ENCODE data around the gene SLC2A13. TPM values are rescaled to one million over a fixed set of nuclear protein-coding genes. Genes with fewer than 3 reads are reported as not detected.

SLC2A13 gene
- total RNA-seq, 4 donors from 2014 or later = 9.2 to 15.2 (median 13.9) TPM

GRCh38 chr12:40010899-40011774 lies 94.7 kb downstream of the SLC2A13 start:
- DNase-seq (ENCODE audit: low spot score in 2 of 2) = peak in 1 of 2 donors; percentile 62
- intact Hi-C loops (cut with DNase I; ENCODE audit: low total_unique reads) = loop anchor here (10.0 kb wide), 1 partner anchor 94 kb away; the partner anchor contains the start of gene SLC2A13
- 64 to 72% methylated on average over 11 of the region's 11 CpGs for WGBS, 2 donors
- peak in 1 of 3 donors; percentile 19 for TF ChIP-seq CTCF (IDR thresholded peaks at IDR 0.05)
- no peak for TF ChIP-seq POLR2A (IDR thresholded peaks at IDR 0.05)
- no peak overlapping the region for H3K4me3 ChIP-seq (ENCODE audit: low read depth, poor library complexity, severe bottlenecking)

- TF ChIP-seq POLR2A (IDR thresholded peaks at IDR 0.05) = no peak
- intact Hi-C loops (cut with DNase I; ENCODE audit: low total_unique reads) = no loop called here
- WGBS, 2 donors = 66 to 69% methylated on average over 4 of the region's 4 CpGs
- DNase-seq (ENCODE audit: low spot score in 2 of 2) = no peak
- no peak overlapping the region for H3K4me3 ChIP-seq (ENCODE audit: low read depth, poor library complexity, severe bottlenecking)
Measured at GRCh38 chr12:40002178-40003169, 103.4 kb downstream of the SLC2A13 start.

- H3K4me3 ChIP-seq (ENCODE audit: low read depth, poor library complexity, severe bottlenecking) = no peak overlapping the region
- no peak for DNase-seq (ENCODE audit: low spot score in 2 of 2)
- intact Hi-C loops (cut with DNase I; ENCODE audit: low total_unique reads) = no loop called here
- TF ChIP-seq CTCF (IDR thresholded peaks at IDR 0.05) (no peak), POLR2A (IDR thresholded peaks at IDR 0.05) (no peak)
Measured at GRCh38 chr12:40001406-40001805, 104.5 kb downstream of the SLC2A13 start.

- intact Hi-C loops (cut with DNase I; ENCODE audit: low total_unique reads) = no loop called here
- H3K4me3 ChIP-seq (ENCODE audit: low read depth, poor library complexity, severe bottlenecking) = no peak overlapping the region
- no peak for DNase-seq (ENCODE audit: low spot score in 2 of 2)
- TF ChIP-seq POLR2A (IDR thresholded peaks at IDR 0.05) (no peak), CTCF (IDR thresholded peaks at IDR 0.05) (no peak)
- WGBS, 2 donors = 91 to 94% methylated on average over 2 of the region's 2 CpGs
Measured at GRCh38 chr12:40000884-40001283, 105.0 kb downstream of the SLC2A13 start.

DNA sequence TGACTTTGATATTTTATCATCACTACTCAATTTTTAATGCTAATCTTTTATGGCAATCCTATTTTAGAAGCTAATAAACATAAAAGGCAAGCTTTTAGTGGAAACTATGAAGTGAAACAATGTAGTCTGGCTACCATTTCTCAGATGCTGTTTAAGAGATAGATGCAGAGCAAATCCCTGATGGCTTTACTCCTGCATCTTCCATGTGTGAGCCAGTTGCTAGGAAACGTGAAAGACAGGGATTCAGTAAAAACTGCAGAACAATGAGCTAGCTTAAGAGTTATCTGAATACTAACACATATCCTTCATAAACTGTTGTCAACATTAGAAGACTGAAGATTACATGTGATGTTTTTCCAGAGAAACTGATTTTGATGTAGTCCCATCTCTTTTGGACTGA lies 112.6 kb downstream of the SLC2A13 start:
- no peak for TF ChIP-seq POLR2A (IDR thresholded peaks at IDR 0.05)
- no peak for TF ChIP-seq CTCF (IDR thresholded peaks at IDR 0.05)
- H3K4me3 ChIP-seq (ENCODE audit: low read depth, poor library complexity, severe bottlenecking) = no peak overlapping the region
- intact Hi-C loops (cut with DNase I; ENCODE audit: low total_unique reads) = loop anchor here (10.0 kb wide), 1 partner anchor 228 kb away; no protein-coding TSS in a partner anchor
- 70 to 85% methylated on average over 1 of the region's 1 CpG for WGBS, 2 donors
- no peak for DNase-seq (ENCODE audit: low spot score in 2 of 2)

All from lower leg skin (tissue), 4 donors.